Measurements from ENCODE around the gene CABP4. TPM values are rescaled to one million over a fixed set of nuclear protein-coding genes. Genes with fewer than 3 reads are reported as not detected.

CABP4 gene
- total RNA-seq, 1 experiment from 2014 or later = not detected

GRCh38 chr11:67502328-67502979 is 47.3 kb downstream of the CABP4 start (continued):
- TF ChIP-seq ZNF274 (IDR thresholded peaks at IDR 0.05; ENCODE audit: low read depth, low read length) = no peak

- no peak for TF ChIP-seq YY1 (IDR thresholded peaks at IDR 0.05; ENCODE audit: extremely low read depth, insufficient replicate concordance, low read depth, low read length)
- no peak for TF ChIP-seq REST (IDR thresholded peaks at IDR 0.05; ENCODE audit: low read depth)
- no peak for TF ChIP-seq TCF7L2 (IDR thresholded peaks at IDR 0.05; ENCODE audit: borderline replicate concordance, extremely low read depth, insufficient read depth, insufficient read length)
- no peak for TF ChIP-seq EGR1 (IDR thresholded peaks at IDR 0.05; ENCODE audit: low read depth)
- no peak for TF ChIP-seq FOSL1 (IDR thresholded peaks at IDR 0.05; ENCODE audit: low read depth)
- no peak for TF ChIP-seq RAD21 (IDR thresholded peaks at IDR 0.05; ENCODE audit: low read depth)
- no peak for TF ChIP-seq MAX (IDR thresholded peaks at IDR 0.05)
- no peak for TF ChIP-seq JUND (IDR thresholded peaks at IDR 0.05)
- no peak for TF ChIP-seq SRF (IDR thresholded peaks at IDR 0.05; ENCODE audit: low read depth)
- no peak for TF ChIP-seq ZFX (IDR thresholded peaks at IDR 0.05)
- TF ChIP-seq EZH2 (IDR thresholded peaks at IDR 0.05) = no peak
- TF ChIP-seq ZNF274 (IDR thresholded peaks at IDR 0.05; ENCODE audit: low read depth, low read length) = no peak
- TF ChIP-seq CEBPB (IDR thresholded peaks at IDR 0.05; ENCODE audit: low read depth) = no peak
- TF ChIP-seq ATF3 (IDR thresholded peaks at IDR 0.05) = no peak
- TF ChIP-seq EZH2phosphoT487 (IDR thresholded peaks at IDR 0.05; ENCODE audit: borderline replicate concordance) = no peak
- H3K4me1 ChIP-seq (ENCODE audit: control insufficient read depth in 1 of 2, insufficient read depth in 2 of 2, low read length in 2 of 2) = peaks cover 28 to 35% of the 10 kb centered on the region in 2 experiments
- RAD21 ChIA-PET (ENCODE audit: low non-redundant PET in 1 of 2, low total read pairs in 2 of 2, uncharacterized antibody in 2 of 2, unreplicated experiment in 2 of 2) = no interaction called here
- H3K27me3 ChIP-seq (ENCODE audit: insufficient read depth, low read length) = no peaks in the 10 kb centered on the region
- H3K4me3 ChIP-seq (replicated peaks in 1 of 2; ENCODE audit: low read depth in 1 of 2, low read length in 2 of 2) = peak overlapping the region; percentile 91 to 98
- no peaks in the 10 kb centered on the region for H3K9me2 ChIP-seq (ENCODE audit: insufficient read depth)
- peak overlapping the region; percentile 95 for H3K9ac ChIP-seq (ENCODE audit: low read length)
- no peaks in the 10 kb centered on the region for H3K9me3 ChIP-seq (ENCODE audit: control insufficient read depth in 1 of 2, insufficient read depth in 1 of 2, low read depth in 1 of 2, low read length in 2 of 2)
- intact Hi-C loops (cut with micrococcal nuclease) = no loop called here
- peak overlapping the region; percentile 93 for H3K27ac ChIP-seq (ENCODE audit: low read depth, low read length)
- ATAC-seq (no peak), DNase-seq (ENCODE audit: low read depth, low spot score) (no peak)
- no peak overlapping the region for H2AFZ ChIP-seq (ENCODE audit: low read depth, low read length, poor library complexity, severe bottlenecking)
- peak overlapping the region; percentile 88 for H3K4me2 ChIP-seq (ENCODE audit: low read length)
- peaks cover 29% of the 10 kb centered on the region for H3K79me2 ChIP-seq (ENCODE audit: insufficient read depth, low read length)
- CTCF ChIA-PET = no interaction called here
- POLR2A ChIA-PET = no interaction called here
- no peaks in the 10 kb centered on the region for H4K20me1 ChIP-seq (ENCODE audit: insufficient read depth)
- H3K36me3 ChIP-seq (ENCODE audit: control insufficient read depth in 1 of 2, insufficient read depth in 2 of 2, low read length in 2 of 2) = peaks cover 8 to 10% of the 10 kb centered on the region in 2 experiments; a peak in 3 of 4 replicates
- BruUV-seq (replicated peaks) = no TSS peak
Observed at GRCh38 chr11:67503119-67504004, 48.2 kb downstream of the CABP4 start.

Data from HCT116 (cell line).